HG03575 (cell line): ENCODE results near the gene CALHM3.

Source experiments
- ATAC-seq: cut with Tn5 transposase; IDR thresholded peaks from one replicate; pipeline ENCODE4 v1.9.1; 2021; ENCODE audit not compliant: unreplicated experiment, insufficient number of reproducible peaks, low FRiP score; ENCODE audit errors: extremely low read depth

CALHM3 gene

DNA sequence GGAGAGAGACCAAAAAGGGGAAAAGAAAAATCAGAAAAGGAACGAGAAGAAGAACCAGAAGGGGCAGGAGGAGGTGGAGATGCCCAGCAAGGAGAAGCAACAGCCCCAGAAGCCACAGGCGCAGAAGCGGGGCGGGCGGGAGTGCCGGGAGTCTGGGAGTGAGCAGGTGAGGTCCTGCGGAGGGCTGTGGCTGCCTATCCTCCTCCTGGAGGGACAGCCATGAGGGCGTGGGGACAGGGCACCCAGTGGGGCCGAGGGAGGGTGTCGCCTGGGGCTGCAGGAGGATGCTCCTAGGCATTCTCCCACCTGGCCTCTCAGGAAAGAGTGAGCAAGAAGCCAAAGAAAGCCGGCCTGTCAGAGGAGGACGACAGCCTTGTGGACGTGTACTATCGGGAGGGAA is 38.6 kb downstream of the CALHM3 start:
- ATAC-seq = no peak

GRCh38 chr10:103439776-103440175 is 39.3 kb downstream of the CALHM3 start:
- no peak for ATAC-seq

GRCh38 chr10:103433858-103434257 is 45.2 kb downstream of the CALHM3 start:
- no peak for ATAC-seq

DNA sequence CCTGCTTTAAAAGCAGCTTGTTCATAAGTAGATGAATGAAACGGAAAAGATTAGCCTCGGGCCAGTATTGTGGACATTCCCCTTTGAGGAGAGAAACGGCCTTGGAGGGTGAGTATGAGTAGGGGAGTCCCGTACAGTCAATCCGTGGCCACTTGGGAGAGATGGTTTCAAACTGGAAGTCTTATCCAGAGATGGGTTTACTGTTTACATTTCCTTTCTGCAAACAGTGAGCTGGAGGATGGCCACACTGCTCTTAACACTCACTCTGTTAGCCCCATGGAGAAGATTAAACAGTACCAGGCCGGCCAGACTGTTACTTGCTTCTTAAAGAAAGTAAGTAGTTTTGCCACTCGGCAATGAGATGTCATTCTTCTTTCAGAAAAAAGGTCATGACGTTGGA is 47.1 kb downstream of the CALHM3 start:
- no peak for ATAC-seq

DNA sequence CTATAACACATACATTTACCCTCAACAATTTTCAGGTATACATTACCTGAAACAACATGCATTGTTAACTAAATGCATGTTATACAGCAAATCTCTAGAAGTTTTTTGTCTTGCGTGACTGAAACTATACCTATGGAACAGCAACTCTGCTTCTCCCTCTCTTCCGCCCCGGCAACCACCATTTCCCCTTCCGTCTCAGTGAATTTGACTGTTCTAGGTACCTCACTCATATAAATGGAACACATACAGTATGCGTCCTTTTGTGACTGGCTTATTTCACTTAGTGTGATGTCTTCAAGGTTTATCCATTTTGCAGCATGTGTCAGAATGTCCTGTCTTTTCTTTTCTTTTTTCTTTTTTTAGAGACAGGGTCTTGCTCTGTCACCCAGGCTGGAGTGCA is 49.4 kb downstream of the CALHM3 start:
- no peak for ATAC-seq

- ATAC-seq = no peak
Measured at GRCh38 chr10:103428989-103429643, 49.9 kb downstream of the CALHM3 start.

GRCh38 chr10:103427866-103428265 is 51.2 kb downstream of the CALHM3 start:
- no peak for ATAC-seq

GRCh38 chr10:103423748-103424147 is 55.3 kb downstream of the CALHM3 start:
- ATAC-seq = no peak
